Prostate gland (tissue), 2 donors: ENCODE data around the gene TEX13C.

ENCODE experiments used
- POLR2AphosphoS5 ChIP-seq: sonication (generic); formaldehyde crosslinking; IDR thresholded peaks from one replicate; pipeline ENCODE4 v1.6.1; 2017; ENCODE audit warnings: antibody characterized with exemption
- TF ChIP-seq, protein P1 (sequence below), 4 experiments: fragments of 200-600 bp in 2 of 4; fragments of 450-650 bp in 2 of 4; sonication (generic) in 2 of 4; IDR thresholded peaks; 1 replicate in 3 of 4; 2 replicates in 1 of 4; pipeline ENCODE4 v1.5.1; 2016 to 2019; ENCODE audit warnings: antibody characterized with exemption in 4 of 4, mild to moderate bottlenecking in 2 of 4, moderate library complexity in 2 of 4

DNA sequence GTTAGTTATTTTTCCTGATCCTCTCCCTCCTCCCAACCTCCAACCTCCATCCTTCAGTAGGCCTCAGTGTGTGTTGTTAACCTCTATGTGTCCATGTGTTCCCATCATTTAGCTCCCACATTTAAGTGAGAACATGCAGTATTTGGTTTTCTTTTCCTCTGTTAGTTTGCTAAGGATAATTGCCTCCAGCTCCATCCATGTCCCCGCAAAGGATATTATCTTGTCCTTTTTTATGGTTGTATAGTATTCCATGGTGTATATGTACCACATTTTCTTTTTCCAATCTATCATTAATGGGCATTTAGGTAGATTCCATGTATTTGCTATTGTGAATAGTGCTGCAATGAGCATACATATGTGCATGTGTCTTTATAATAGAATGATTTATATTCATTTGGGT is 54.5 kb downstream of the TEX13C start:
- TF ChIP-seq, protein P1, sequence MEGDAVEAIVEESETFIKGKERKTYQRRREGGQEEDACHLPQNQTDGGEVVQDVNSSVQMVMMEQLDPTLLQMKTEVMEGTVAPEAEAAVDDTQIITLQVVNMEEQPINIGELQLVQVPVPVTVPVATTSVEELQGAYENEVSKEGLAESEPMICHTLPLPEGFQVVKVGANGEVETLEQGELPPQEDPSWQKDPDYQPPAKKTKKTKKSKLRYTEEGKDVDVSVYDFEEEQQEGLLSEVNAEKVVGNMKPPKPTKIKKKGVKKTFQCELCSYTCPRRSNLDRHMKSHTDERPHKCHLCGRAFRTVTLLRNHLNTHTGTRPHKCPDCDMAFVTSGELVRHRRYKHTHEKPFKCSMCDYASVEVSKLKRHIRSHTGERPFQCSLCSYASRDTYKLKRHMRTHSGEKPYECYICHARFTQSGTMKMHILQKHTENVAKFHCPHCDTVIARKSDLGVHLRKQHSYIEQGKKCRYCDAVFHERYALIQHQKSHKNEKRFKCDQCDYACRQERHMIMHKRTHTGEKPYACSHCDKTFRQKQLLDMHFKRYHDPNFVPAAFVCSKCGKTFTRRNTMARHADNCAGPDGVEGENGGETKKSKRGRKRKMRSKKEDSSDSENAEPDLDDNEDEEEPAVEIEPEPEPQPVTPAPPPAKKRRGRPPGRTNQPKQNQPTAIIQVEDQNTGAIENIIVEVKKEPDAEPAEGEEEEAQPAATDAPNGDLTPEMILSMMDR (IDR thresholded peaks at IDR 0.05) = no peak
- TF ChIP-seq POLR2AphosphoS5 = no peak
